SW 1271 (cell line): ENCODE measurements around the gene CYBB.

Experiments used
- DNase-seq, 2 experiments: peaks; one replicate each; lab custom pipeline; 2025; lab: John Stamatoyannopoulos, UW

CYBB gene

DNA sequence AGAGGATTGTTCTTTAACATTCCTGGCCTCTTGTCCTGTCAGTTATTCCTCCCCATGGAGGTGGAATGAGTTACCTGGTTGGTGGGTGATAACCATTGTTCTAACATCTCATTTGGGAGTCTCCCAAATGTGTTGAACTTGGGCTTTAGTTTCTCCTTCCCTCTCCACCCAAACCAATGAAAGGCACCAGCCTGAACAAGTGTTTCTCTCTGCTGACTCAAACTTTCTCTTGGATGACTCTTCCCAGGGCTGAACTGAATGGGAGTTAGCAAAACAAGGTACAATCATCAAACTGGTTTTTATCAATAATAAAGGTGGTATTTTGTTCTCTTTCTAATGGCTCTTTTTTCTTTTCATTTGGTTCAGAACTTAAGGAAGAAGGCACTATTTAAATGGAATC, 64.8 kb downstream of the CYBB start:
- no peak for DNase-seq

DNA sequence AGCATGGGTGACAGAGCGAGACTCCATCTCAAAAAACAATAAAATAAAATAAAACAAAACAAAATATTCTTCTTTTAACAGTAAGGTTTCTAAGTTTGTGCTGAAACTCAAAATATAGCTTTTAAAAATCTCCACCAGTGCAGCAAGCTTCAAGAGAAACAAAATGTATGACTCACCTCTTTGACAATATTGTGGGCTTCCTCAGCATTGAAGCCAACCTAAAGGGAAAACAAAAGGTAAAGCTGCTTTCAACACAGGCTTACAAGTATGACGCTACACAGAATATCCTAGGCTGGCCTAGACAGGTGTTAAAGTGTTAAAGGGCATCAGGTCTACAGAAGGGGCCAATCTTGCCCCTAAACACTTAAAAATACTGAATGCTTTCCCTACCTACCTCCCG, 66.3 kb downstream of the CYBB start:
- DNase-seq, result no peak

DNA sequence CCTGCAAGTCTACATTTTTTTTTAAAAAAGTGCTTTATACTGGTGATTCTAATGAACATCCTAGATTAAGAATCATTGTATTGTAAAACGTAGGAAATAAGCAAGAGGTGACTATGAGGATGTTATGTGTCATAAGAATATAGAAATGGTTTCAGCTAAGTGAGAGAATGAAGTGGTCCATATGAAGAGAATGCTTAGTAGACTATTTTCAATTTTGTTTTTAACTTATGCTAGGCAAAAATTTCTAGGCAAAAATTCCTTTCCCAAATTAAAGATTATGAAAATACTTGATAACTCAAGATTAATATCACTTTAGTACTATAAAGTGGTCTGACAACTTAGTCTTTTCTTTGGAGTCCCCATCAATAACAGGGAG, 66.7 kb downstream of the CYBB start:
- DNase-seq, result no peak

DNA sequence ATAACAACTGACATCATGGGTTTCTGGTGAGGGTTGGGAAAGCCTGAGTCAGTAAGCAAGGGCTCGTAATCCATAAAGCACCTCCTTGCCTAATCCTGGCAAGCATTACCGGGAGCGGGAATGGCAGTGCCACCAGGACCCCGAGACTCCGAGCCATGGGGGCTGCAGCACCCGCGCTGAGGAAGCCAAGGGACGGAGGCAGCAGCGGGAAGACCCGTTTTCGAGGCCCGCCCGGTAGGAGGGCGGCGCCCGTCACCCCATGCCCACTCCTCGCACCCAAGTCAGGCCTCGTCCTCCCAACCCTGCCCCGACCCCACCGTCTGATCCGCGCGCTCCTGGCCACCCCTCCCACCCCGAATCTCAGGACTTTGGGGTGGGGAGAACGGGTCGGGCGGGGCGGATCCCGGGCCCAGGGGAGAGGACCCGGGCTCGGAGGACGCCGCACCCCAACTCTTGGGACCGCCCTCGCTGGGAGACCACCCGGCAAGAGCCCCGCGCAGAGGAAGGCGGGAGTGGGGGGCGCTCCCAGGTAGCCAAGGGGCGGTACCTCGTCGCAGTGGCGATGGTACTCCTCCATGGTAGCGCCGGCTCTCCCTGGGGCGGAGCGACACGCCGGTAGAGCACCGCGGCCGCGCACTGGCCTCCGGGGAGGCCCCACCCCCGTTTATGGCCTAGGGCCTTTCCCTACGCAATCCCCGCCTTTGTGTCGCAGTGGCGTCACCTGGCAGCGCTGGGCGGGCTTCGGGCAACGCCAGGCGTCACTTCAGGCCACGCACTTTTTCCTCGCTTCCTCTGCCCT, 67.3 kb downstream of the CYBB start, which contains the start of gene DYNLT3:
Gene DYNLT3, minus strand, starts transcription at position 638 of the 799 bp plus-strand sequence. Its CDS starts 61 bp downstream, at position 577.
- peak; percentile 22 to 69 for DNase-seq

DNA sequence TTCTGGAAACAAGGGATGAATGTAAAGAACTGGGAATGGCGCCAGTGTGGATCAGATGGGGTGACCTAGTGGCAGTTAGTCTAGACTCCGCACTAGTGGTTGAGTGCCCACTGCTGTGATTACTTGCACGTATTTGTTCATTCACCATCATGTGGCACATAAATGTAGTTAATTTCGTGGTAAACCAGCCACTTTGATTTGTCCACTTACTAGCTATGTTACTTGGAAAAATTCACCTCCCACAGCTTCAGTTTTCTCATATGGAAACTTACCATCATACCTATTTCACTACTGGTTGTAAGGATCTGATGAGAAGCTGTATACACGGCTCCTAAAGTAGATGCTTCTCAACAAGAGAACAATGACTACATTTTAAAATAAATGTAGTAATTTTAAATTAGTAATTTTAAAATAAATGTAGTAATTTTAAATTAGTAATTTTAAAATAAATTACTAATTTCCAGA, 67.9 kb downstream of the CYBB start:
- no peak for DNase-seq

DNA sequence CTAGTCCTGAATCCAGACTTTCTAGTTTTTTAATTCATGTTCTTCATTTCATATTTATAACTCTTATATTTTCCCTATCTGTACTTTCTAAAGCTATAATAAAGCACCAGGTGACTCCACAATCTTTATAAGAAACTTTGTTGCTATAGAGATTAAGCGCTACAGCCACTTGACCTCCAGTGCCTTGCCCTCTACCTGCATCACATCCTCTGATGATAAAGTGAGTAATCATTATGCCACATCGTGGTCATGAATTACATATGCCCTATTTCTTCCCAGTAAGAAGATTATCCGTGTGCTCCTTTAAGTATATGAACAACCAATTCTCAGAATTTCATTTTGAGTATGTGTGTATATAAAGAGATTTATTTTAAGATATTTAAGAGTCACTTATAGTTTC, 74.3 kb downstream of the CYBB start:
- DNase-seq, result no peak

DNA sequence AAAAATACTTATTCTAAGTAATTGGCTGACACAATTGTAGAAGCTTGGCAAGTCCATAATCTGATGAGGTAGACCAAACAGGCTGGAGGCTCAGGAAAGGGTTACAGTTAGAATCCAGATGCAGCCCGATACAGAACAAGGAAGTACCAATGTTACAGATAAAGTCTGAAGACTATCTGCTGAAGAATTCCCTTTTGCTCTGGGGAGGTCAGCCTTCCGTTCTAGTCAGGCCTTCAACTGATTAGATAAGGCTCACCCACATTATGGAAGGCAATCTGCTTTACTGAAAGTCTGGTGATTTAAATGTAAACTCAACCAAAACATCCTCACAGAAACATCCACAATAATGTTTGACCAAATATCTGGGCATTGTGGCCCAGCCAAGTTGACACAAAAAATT, 74.9 kb downstream of the CYBB start:
- DNase-seq, result no peak

DNA sequence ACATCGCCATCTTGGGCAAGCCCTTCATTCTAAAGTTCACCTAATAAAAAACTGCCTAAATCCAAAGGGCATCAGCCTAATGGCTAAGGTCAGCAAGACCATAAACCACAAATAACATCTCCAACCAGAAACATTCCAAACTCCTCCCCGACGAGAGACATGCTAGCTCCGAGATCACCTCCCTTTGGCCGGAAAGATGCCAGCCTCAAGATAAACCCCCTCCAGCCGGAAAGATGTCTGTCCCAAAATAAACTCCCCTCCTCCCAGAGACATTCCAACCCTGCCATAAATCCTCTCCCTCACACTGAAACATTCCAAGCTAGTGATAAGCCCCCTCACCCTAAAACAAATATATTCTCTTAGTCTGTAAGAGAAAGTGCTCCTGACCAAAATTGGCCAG, 80.9 kb downstream of the CYBB start:
- DNase-seq, result no peak

DNA sequence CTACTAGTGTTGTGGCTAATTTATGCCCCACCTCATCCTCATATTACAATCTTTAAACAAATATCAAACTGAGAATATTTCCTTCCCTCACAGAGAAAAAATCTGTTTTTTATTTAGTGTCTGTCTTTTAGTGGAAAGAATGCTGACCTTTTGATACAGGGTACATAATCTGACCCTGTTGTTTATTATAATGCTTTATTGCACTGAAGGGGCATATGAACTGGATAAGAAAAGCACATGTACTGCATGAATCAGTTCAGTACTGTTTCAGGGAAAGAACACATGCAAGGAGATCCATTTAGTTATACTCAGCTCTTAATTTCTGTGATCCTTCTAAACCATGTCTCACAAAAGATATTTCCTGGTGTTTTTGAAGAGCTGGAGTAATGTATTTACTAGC, 83.0 kb downstream of the CYBB start:
- DNase-seq, result no peak
